SK-N-SH (cell line): ENCODE data around the gene PEAK1. TPM values are rescaled to one million over a fixed set of nuclear protein-coding genes. Genes with fewer than 3 reads are reported as not detected.

Experiments
- CTCF ChIA-PET: fragments of 300-600, 350-600 bp; formaldehyde crosslinking; extraction: SDS; loops from one replicate; lab custom pipeline; 2021; lab: Yijun Ruan, JAX
- POLR2A ChIA-PET: fragments of 350-600 bp; sonication (Branson Sonifier 250); formaldehyde crosslinking; extraction: SDS; loops from one replicate; lab custom pipeline; 2020; ENCODE audit warnings: antibody characterized with exemption, inconsistent platforms; lab: Yijun Ruan, JAX
- DNase-seq: peaks from one replicate; pipeline ENCODE4 v3.0.0; 2012
- H2AFZ ChIP-seq: fragments of 200-600 bp; sonication (generic); 2 replicates; pipeline ENCODE4 v1.8.1; 2016; ENCODE audit warnings: antibody characterized with exemption, mild to moderate bottlenecking, low read depth
- H3F3A ChIP-seq: fragments of 200-600 bp; sonication (generic); replicated peaks from 2 replicates; pipeline ENCODE3; 2016; ENCODE audit warnings: antibody characterized with exemption, mild to moderate bottlenecking; ENCODE audit not compliant: insufficient read depth
- H3K27ac ChIP-seq, 2 experiments: fragments of 200-500 bp in 1 of 2; fragments of 200-600 bp in 1 of 2; sonication (Bioruptor generic) in 1 of 2; sonication (generic), shearing (Covaris generic) in 1 of 2; 2 replicates each; pipeline versions ENCODE4 v1.5.1 to v1.6.1; 2014 to 2016; ENCODE audit warnings: low read depth in 2 of 2, inconsistent platforms in 1 of 2, low read length in 1 of 2, mild to moderate bottlenecking in 1 of 2, mixed read lengths in 1 of 2
- H3K27me3 ChIP-seq: fragments of 200-600 bp; sonication (generic), shearing (Covaris generic); 2 replicates; pipeline ENCODE4 v1.6.1; 2016; ENCODE audit warnings: mixed run types; ENCODE audit not compliant: insufficient read depth
- H3K36me3 ChIP-seq, 2 experiments: fragments of 200-500 bp in 1 of 2; fragments of 200-600 bp in 1 of 2; sonication (Bioruptor generic) in 1 of 2; sonication (generic) in 1 of 2; replicated peaks in 1 of 2; 2 replicates each; pipeline versions ENCODE3 to v1.5.1; 2014 to 2016; ENCODE audit warnings: low read length in 1 of 2, mild to moderate bottlenecking in 1 of 2; ENCODE audit not compliant: insufficient read depth in 2 of 2, control insufficient read depth in 1 of 2
- H3K4me1 ChIP-seq, 2 experiments: fragments of 200-500 bp in 1 of 2; fragments of 200-600 bp in 1 of 2; sonication (Bioruptor generic) in 1 of 2; sonication (generic), shearing (Covaris generic) in 1 of 2; 2 replicates each; pipeline versions ENCODE4 v1.5.1 to v1.6.1; 2014 to 2016; ENCODE audit warnings: low read depth in 1 of 2, low read length in 1 of 2, mixed run types in 1 of 2; ENCODE audit not compliant: insufficient read depth in 2 of 2, control insufficient read depth in 1 of 2
- H3K4me2 ChIP-seq: fragments of 200-600 bp; sonication (generic), shearing (Covaris generic); 2 replicates; pipeline ENCODE4 v1.6.1; 2017; ENCODE audit warnings: mixed run types
- H3K4me3 ChIP-seq, 2 experiments: fragments of 200-500 bp in 1 of 2; fragments of 200-600 bp in 1 of 2; sonication (Bioruptor generic) in 1 of 2; sonication (generic), shearing (Covaris generic) in 1 of 2; 2 replicates each; pipeline versions ENCODE4 v1.5.1 to v1.8.1; 2014 to 2016; ENCODE audit warnings: low read depth in 2 of 2, inconsistent platforms in 1 of 2, low read length in 1 of 2, mild to moderate bottlenecking in 1 of 2, mixed read lengths in 1 of 2, moderate library complexity in 1 of 2
- H3K79me2 ChIP-seq: fragments of 200-600 bp; sonication (generic); 2 replicates; pipeline ENCODE4 v1.8.1; 2017; ENCODE audit warnings: mild to moderate bottlenecking; ENCODE audit not compliant: insufficient read depth
- H3K9ac ChIP-seq: fragments of 200-600 bp; sonication (generic); 2 replicates; pipeline ENCODE4 v1.6.1; 2017; ENCODE audit warnings: mixed run types
- H3K9me2 ChIP-seq: fragments of 200-600 bp; sonication (generic); 2 replicates; pipeline ENCODE4 v1.6.1; 2017; ENCODE audit warnings: mixed run types
- H3K9me3 ChIP-seq: fragments of 200-600 bp; sonication (generic); 2 replicates; pipeline ENCODE4 v1.6.1; 2017; ENCODE audit warnings: mixed run types, mild to moderate bottlenecking, moderate library complexity
- H4K20me1 ChIP-seq: fragments of 200-600 bp; sonication (generic); 2 replicates; pipeline ENCODE4 v1.6.1; 2017; ENCODE audit warnings: mild to moderate bottlenecking, mixed run types; ENCODE audit not compliant: insufficient read depth
- CHD2 ChIP-seq: fragments of 150-350 bp; IDR thresholded peaks from 2 replicates; pipeline ENCODE4 v1.6.1; 2018; ENCODE audit warnings: low read length; ENCODE audit not compliant: partially characterized antibody
- EP300 ChIP-seq, 2 experiments: IDR thresholded peaks; 2 replicates each; pipeline versions ENCODE4 v1.4.0 to v1.6.1; 2012; ENCODE audit warnings: borderline replicate concordance in 1 of 2, low read depth in 1 of 2, low read length in 1 of 2
- FOXJ3 ChIP-seq: sonication (generic); formaldehyde crosslinking; IDR thresholded peaks from 2 replicates; pipeline ENCODE4 v1.5.1; 2020; ENCODE audit warnings: mild to moderate bottlenecking, missing genetic modification reagents
- FOXM1 ChIP-seq: IDR thresholded peaks from 2 replicates; pipeline ENCODE4 v1.4.0; 2012; ENCODE audit warnings: low read depth, mild to moderate bottlenecking
- GABPA ChIP-seq: IDR thresholded peaks from 2 replicates; pipeline ENCODE4 v1.4.0; 2012; ENCODE audit warnings: low read depth, mild to moderate bottlenecking
- GATA2 ChIP-seq: sonication (generic); formaldehyde crosslinking; IDR thresholded peaks from 2 replicates; pipeline ENCODE4 v1.5.0; 2020; ENCODE audit warnings: mild to moderate bottlenecking, missing genetic modification reagents
- RAD21 ChIP-seq: IDR thresholded peaks from 2 replicates; pipeline ENCODE4 v1.6.1; 2012; ENCODE audit warnings: mild to moderate bottlenecking, low read length
- RFX5 ChIP-seq: IDR thresholded peaks from 2 replicates; pipeline ENCODE4 v1.6.1; 2012; ENCODE audit warnings: mild to moderate bottlenecking, improper control_type of control experiment, low read length
- SMC3 ChIP-seq: IDR thresholded peaks from 2 replicates; pipeline ENCODE4 v1.6.1; 2012; ENCODE audit warnings: low read depth, low read length, improper control_type of control experiment
- TAF1 ChIP-seq: IDR thresholded peaks from 2 replicates; pipeline ENCODE4 v1.6.1; 2012; ENCODE audit warnings: low read depth, mild to moderate bottlenecking, low read length, moderate library complexity, borderline replicate concordance
- WGBS: methylation state at CpG from one replicate; pipeline ENCODE4 v1.1.6; 2017; ENCODE audit warnings: low lambda C conversion rate; 5-methylcytosine and 5-hydroxymethylcytosine counted together
- polyA plus RNA-seq, 3 experiments: library from polyadenylated mRNA; depleted of rRNA; stranded (reverse); fragments of >200 nt; gene quantifications; 2 replicates each; pipeline ENCODE4 v1.2.3, GENCODE V29; 2012
- TF ChIP-seq, protein P1 (sequence below): fragments of 150-350 bp; IDR thresholded peaks from 2 replicates; pipeline ENCODE4 v1.6.1; 2016; ENCODE audit warnings: mild to moderate bottlenecking, low read depth, low read length
- TF ChIP-seq, protein P2 (sequence below): fragments of 200-600 bp; sonication (generic); IDR thresholded peaks from 2 replicates; pipeline ENCODE4 v1.6.1; 2017; ENCODE audit warnings: antibody characterized with exemption, mild to moderate bottlenecking, moderate library complexity
- TF ChIP-seq, protein P3 (sequence below): IDR thresholded peaks from 2 replicates; pipeline ENCODE4 v1.4.0; 2012; ENCODE audit warnings: low read depth
- TF ChIP-seq, protein P4 (sequence below): IDR thresholded peaks from 2 replicates; pipeline ENCODE4 v1.4.0; 2012; ENCODE audit warnings: low read depth, borderline replicate concordance
- TF ChIP-seq, protein P5 (sequence below): IDR thresholded peaks from 2 replicates; pipeline ENCODE4 v1.4.0; 2012; ENCODE audit warnings: low read depth, borderline replicate concordance
- TF ChIP-seq, protein P6 (sequence below): IDR thresholded peaks from 2 replicates; pipeline ENCODE4 v1.6.1; 2012; ENCODE audit warnings: mild to moderate bottlenecking, low read depth, low read length, moderate library complexity

The PEAK1 gene
- polyA plus RNA-seq, 1 of the 3 experiments (the other 2 are of a cell fraction), result 9.0 TPM

DNA sequence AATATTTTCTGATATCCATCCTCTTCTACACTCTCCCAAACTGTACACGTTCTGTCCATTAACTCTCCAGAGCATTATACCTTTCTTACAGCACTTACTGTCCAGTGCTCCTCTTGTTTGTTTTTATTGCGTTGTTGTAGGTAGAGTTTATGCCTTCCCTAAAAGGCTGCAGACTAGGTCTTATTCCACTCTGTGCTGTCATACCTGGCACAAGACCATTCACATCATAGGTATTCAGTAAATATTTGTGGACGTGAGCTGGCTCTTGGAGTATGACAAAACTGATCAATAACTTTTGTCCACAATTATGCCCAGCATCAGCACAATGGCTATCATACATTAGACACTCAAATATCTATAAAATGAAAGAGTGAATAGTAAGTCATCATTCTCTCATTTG, 5.2 kb upstream of the PEAK1 start:
- Histone ChIP-seq H3K4me3 (no peak overlapping the region), H3K27ac (no peak overlapping the region), H3K36me3 (peaks cover 3 to 13% of the 10 kb centered on the region in 2 experiments), H3K27me3 (no peaks in the 10 kb centered on the region), H2AFZ (no peak overlapping the region), H3K9me2 (no peaks in the 10 kb centered on the region), H3K79me2 (peaks cover 80% of the 10 kb centered on the region), H4K20me1 (peaks cover 25% of the 10 kb centered on the region), H3F3A (no peaks in the 10 kb centered on the region), H3K9ac (no peak overlapping the region), H3K9me3 (no peaks in the 10 kb centered on the region), H3K4me2 (no peak overlapping the region), H3K4me1 (peaks cover 0 to 22% of the 10 kb centered on the region in 2 experiments; a peak in 2 of 4 replicates)
- TF ChIP-seq RFX5, result no peak
- no peak for TF ChIP-seq RAD21
- TF ChIP-seq, protein P1, sequence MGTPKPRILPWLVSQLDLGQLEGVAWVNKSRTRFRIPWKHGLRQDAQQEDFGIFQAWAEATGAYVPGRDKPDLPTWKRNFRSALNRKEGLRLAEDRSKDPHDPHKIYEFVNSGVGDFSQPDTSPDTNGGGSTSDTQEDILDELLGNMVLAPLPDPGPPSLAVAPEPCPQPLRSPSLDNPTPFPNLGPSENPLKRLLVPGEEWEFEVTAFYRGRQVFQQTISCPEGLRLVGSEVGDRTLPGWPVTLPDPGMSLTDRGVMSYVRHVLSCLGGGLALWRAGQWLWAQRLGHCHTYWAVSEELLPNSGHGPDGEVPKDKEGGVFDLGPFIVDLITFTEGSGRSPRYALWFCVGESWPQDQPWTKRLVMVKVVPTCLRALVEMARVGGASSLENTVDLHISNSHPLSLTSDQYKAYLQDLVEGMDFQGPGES, result no peak
- TF ChIP-seq GABPA, result no peak
- TF ChIP-seq CHD2, result no peak
- TF ChIP-seq, protein P2, sequence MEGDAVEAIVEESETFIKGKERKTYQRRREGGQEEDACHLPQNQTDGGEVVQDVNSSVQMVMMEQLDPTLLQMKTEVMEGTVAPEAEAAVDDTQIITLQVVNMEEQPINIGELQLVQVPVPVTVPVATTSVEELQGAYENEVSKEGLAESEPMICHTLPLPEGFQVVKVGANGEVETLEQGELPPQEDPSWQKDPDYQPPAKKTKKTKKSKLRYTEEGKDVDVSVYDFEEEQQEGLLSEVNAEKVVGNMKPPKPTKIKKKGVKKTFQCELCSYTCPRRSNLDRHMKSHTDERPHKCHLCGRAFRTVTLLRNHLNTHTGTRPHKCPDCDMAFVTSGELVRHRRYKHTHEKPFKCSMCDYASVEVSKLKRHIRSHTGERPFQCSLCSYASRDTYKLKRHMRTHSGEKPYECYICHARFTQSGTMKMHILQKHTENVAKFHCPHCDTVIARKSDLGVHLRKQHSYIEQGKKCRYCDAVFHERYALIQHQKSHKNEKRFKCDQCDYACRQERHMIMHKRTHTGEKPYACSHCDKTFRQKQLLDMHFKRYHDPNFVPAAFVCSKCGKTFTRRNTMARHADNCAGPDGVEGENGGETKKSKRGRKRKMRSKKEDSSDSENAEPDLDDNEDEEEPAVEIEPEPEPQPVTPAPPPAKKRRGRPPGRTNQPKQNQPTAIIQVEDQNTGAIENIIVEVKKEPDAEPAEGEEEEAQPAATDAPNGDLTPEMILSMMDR, result no peak
- TF ChIP-seq, protein P3, sequence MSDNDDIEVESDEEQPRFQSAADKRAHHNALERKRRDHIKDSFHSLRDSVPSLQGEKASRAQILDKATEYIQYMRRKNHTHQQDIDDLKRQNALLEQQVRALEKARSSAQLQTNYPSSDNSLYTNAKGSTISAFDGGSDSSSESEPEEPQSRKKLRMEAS, result no peak
- DNase-seq, result no peak
- CTCF ChIA-PET, result interaction anchor here (1.0 to 2.0 kb wide), 3 partner anchors 72 to 239 kb away, joined by 4 to 8 read pairs (median 6); no protein-coding TSS in a partner anchor
- POLR2A ChIA-PET, result no interaction called here
- WGBS, result 94% methylated on average over 3 of the region's 3 CpGs

DNA sequence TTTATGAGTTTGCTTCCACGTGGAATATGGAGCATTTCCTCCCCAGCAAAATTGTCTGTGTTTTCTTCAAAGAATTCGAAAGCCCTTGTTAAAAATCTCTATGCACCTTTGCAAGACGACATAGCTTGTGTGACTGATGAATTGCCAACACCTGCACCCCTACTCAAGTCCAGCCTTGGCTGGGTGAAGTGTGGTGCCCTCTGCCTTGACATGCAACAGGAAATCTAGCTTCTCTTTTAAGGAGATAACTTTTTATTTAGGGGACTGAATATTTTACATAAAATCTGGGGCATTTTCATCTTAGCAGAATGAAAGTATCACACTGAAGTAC, 1.4 kb upstream of the PEAK1 start:
- H3K4me2 ChIP-seq, result peak overlapping the region; percentile 90
- peak overlapping the region; percentile 84 for H3K9ac ChIP-seq
- peaks cover 16% of the 10 kb centered on the region for H3F3A ChIP-seq
- H3K9me2 ChIP-seq, result no peaks in the 10 kb centered on the region
- peaks cover 14 to 24% of the 10 kb centered on the region in 2 experiments for H3K4me1 ChIP-seq
- H3K27ac ChIP-seq, result peak overlapping the region; percentile 94 to 99; a peak in 3 of 4 replicates
- peak; percentile 7 for DNase-seq
- H3K9me3 ChIP-seq, result no peaks in the 10 kb centered on the region
- no peak for TF ChIP-seq TAF1
- TF ChIP-seq, protein P3, result no peak
- TF ChIP-seq, protein P4, sequence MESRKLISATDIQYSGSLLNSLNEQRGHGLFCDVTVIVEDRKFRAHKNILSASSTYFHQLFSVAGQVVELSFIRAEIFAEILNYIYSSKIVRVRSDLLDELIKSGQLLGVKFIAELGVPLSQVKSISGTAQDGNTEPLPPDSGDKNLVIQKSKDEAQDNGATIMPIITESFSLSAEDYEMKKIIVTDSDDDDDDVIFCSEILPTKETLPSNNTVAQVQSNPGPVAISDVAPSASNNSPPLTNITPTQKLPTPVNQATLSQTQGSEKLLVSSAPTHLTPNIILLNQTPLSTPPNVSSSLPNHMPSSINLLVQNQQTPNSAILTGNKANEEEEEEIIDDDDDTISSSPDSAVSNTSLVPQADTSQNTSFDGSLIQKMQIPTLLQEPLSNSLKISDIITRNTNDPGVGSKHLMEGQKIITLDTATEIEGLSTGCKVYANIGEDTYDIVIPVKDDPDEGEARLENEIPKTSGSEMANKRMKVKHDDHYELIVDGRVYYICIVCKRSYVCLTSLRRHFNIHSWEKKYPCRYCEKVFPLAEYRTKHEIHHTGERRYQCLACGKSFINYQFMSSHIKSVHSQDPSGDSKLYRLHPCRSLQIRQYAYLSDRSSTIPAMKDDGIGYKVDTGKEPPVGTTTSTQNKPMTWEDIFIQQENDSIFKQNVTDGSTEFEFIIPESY, result no peak
- TF ChIP-seq GATA2 (CRISPR knock-in tag), result no peak
- no peak for TF ChIP-seq EP300 (IDR thresholded peaks at IDR 0.05; ENCODE audit: borderline replicate concordance in 1 of 2, low read depth in 1 of 2, low read length in 1 of 2)
- TF ChIP-seq, protein P5, sequence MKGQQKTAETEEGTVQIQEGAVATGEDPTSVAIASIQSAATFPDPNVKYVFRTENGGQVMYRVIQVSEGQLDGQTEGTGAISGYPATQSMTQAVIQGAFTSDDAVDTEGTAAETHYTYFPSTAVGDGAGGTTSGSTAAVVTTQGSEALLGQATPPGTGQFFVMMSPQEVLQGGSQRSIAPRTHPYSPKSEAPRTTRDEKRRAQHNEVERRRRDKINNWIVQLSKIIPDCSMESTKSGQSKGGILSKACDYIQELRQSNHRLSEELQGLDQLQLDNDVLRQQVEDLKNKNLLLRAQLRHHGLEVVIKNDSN, result no peak
- TF ChIP-seq, protein P6, sequence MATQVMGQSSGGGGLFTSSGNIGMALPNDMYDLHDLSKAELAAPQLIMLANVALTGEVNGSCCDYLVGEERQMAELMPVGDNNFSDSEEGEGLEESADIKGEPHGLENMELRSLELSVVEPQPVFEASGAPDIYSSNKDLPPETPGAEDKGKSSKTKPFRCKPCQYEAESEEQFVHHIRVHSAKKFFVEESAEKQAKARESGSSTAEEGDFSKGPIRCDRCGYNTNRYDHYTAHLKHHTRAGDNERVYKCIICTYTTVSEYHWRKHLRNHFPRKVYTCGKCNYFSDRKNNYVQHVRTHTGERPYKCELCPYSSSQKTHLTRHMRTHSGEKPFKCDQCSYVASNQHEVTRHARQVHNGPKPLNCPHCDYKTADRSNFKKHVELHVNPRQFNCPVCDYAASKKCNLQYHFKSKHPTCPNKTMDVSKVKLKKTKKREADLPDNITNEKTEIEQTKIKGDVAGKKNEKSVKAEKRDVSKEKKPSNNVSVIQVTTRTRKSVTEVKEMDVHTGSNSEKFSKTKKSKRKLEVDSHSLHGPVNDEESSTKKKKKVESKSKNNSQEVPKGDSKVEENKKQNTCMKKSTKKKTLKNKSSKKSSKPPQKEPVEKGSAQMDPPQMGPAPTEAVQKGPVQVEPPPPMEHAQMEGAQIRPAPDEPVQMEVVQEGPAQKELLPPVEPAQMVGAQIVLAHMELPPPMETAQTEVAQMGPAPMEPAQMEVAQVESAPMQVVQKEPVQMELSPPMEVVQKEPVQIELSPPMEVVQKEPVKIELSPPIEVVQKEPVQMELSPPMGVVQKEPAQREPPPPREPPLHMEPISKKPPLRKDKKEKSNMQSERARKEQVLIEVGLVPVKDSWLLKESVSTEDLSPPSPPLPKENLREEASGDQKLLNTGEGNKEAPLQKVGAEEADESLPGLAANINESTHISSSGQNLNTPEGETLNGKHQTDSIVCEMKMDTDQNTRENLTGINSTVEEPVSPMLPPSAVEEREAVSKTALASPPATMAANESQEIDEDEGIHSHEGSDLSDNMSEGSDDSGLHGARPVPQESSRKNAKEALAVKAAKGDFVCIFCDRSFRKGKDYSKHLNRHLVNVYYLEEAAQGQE, result no peak
- TF ChIP-seq SMC3, result no peak
- no peak for TF ChIP-seq FOXJ3 (CRISPR knock-in tag)
- no peak for TF ChIP-seq FOXM1
- TF ChIP-seq, all 33 proteins: peak for 0
- POLR2A ChIA-PET, result interaction anchor here (0.6 to 1.0 kb wide), 2 partner anchors 350 to 402 kb away, joined by 3 to 4 read pairs; partner anchors contain the start of gene TSPAN3
- no peak overlapping the region for H2AFZ ChIP-seq
- CTCF ChIA-PET, result interaction anchor here (0.9 to 2.6 kb wide), 5 partner anchors 57 to 303 kb away, joined by 3 to 14 read pairs (median 4); no protein-coding TSS in a partner anchor
- peaks cover 3 to 10% of the 10 kb centered on the region in 2 experiments for H3K36me3 ChIP-seq
- 2% methylated on average over 3 of the region's 3 CpGs for WGBS
- H3K79me2 ChIP-seq, result peaks cover 86% of the 10 kb centered on the region
- H4K20me1 ChIP-seq, result peaks cover 36% of the 10 kb centered on the region
- H3K4me3 ChIP-seq, result peak overlapping the region; percentile 71 to 93
- no peaks in the 10 kb centered on the region for H3K27me3 ChIP-seq
